NCI-H1436 (cell line): ENCODE data around the gene TPCN2.

Experiments used
- DNase-seq: peaks from one replicate; lab custom pipeline; 2025; lab: John Stamatoyannopoulos, UW

TPCN2 gene

GRCh38 chr11:69113226-69113625 is 64.5 kb downstream of the TPCN2 start:
- no peak for DNase-seq

- DNase-seq = no peak
These were observed 65.1 kb downstream of the TPCN2 start for GRCh38 chr11:69113646-69114340.

- no peak for DNase-seq
These were observed 65.6 kb downstream of the TPCN2 start for GRCh38 chr11:69114362-69114761.

GRCh38 chr11:69114811-69115523 is 66.2 kb downstream of the TPCN2 start:
- no peak for DNase-seq

GRCh38 chr11:69115586-69116560 is 67.1 kb downstream of the TPCN2 start:
- DNase-seq = no peak

- no peak for DNase-seq
These were observed 67.9 kb downstream of the TPCN2 start for GRCh38 chr11:69116671-69117070.

- DNase-seq = no peak
These were observed 70.5 kb downstream of the TPCN2 start for GRCh38 chr11:69119190-69119589.

- no peak for DNase-seq
These were observed 71.6 kb downstream of the TPCN2 start for GRCh38 chr11:69120096-69120875.

- no peak for DNase-seq
These were observed 72.3 kb downstream of the TPCN2 start for GRCh38 chr11:69121021-69121420.

GRCh38 chr11:69121621-69122325 is 73.0 kb downstream of the TPCN2 start:
- DNase-seq = no peak

- DNase-seq = no peak
These were observed 73.5 kb downstream of the TPCN2 start for GRCh38 chr11:69122326-69122629.

GRCh38 chr11:69122630-69123431 is 74.1 kb downstream of the TPCN2 start:
- DNase-seq = no peak

GRCh38 chr11:69123593-69124545 is 75.1 kb downstream of the TPCN2 start:
- no peak for DNase-seq

- DNase-seq = no peak
These were observed 77.1 kb downstream of the TPCN2 start for GRCh38 chr11:69125861-69126260.

- no peak for DNase-seq
These were observed 77.6 kb downstream of the TPCN2 start for GRCh38 chr11:69126286-69126685.

- no peak for DNase-seq
These were observed 78.5 kb downstream of the TPCN2 start for GRCh38 chr11:69127081-69127850.

- no peak for DNase-seq
These were observed 79.2 kb downstream of the TPCN2 start for GRCh38 chr11:69127884-69128283.

GRCh38 chr11:69129053-69129452 is 80.3 kb downstream of the TPCN2 start:
- DNase-seq = no peak
